A549 treated with Mapracorat at 1 μM for 4 hours (cell line): ENCODE results near the gene VAMP8. TPM values are rescaled to one million over a fixed set of nuclear protein-coding genes. Genes with fewer than 3 reads are reported as not detected.

Experiments used
- total RNA-seq: library from RNA; stranded (reverse); fragments of 200-300 nt; extraction: Qiagen RNA extraction; gene quantifications from 5 replicates; pipeline ENCODE4 v1.2.3, GENCODE V29; 2022

VAMP8 gene
- total RNA-seq: 15.7 to 19.5 TPM (median 18.1 TPM) in 5 replicates

GRCh38 chr2:85577386-85578242, at the start of gene VAMP8:
Gene VAMP8, plus strand, starts transcription at chr2:85577586. Its CDS starts 61 bp downstream, at chr2:85577647.

GRCh38 chr2:85538507-85539360, 38.7 kb upstream of the VAMP8 start, which contains the start of gene MAT2A:
Gene MAT2A, plus strand, starts transcription at chr2:85539168. Its CDS starts 120 bp downstream, at chr2:85539288.

GRCh38 chr2:85561280-85562212, 15.8 kb upstream of the VAMP8 start, which contains the start of gene GGCX:
Gene GGCX, minus strand, starts transcription at chr2:85561493. Its CDS starts 65 bp downstream, at chr2:85561428.

GRCh38 chr2:85584354-85584856, 7.0 kb downstream of the VAMP8 start, which contains the start of gene VAMP5:
Gene VAMP5, plus strand, starts transcription at chr2:85584431. Its CDS starts 60 bp downstream, at chr2:85584491.

GRCh38 chr2:85595301-85596025, 18.1 kb downstream of the VAMP8 start, which contains the start of gene RNF181:
Gene RNF181, plus strand, starts transcription at chr2:85595745. Its CDS starts 19 bp downstream, at chr2:85595764.

GRCh38 chr2:85602476-85603234, 25.3 kb downstream of the VAMP8 start, which contains the start of gene TMEM150A:
Gene TMEM150A, minus strand, starts transcription at chr2:85602698. Its CDS starts 750 bp downstream, at chr2:85601948.

GRCh38 chr2:85611705-85612587, 34.6 kb downstream of the VAMP8 start, which contains the start of gene C2orf68:
Gene C2orf68, minus strand, starts transcription at chr2:85612066. Its CDS starts 82 bp downstream, at chr2:85611984.

Other genes starting within 250 kb of the VAMP8 start
- 84.0 to 106 TPM (median 100 TPM) in 5 replicates for gene TGOLN2, start 249.6 kb upstream of the VAMP8 start, total RNA-seq
- 51.9 to 58.7 TPM (median 54.9 TPM) in 5 replicates for gene RETSAT, start 223.1 kb upstream of the VAMP8 start, total RNA-seq
- gene ELMOD3, start 222.8 kb upstream of the VAMP8 start, total RNA-seq: 9.8 to 12.7 TPM (median 11.2 TPM) in 5 replicates
- 90.1 to 120 TPM (median 107 TPM) in 5 replicates for gene CAPG, start 167.2 kb upstream of the VAMP8 start, total RNA-seq
- 0.56 to 1.8 TPM (median 0.92 TPM) in 5 replicates for gene SH2D6, start 158.9 kb upstream of the VAMP8 start, total RNA-seq
- 536 to 569 TPM (median 559 TPM) in 5 replicates for gene MAT2A, start 38.4 kb upstream of the VAMP8 start, total RNA-seq
- 34.5 to 45.3 TPM (median 44.6 TPM) in 5 replicates for gene GGCX, start 16.1 kb upstream of the VAMP8 start, total RNA-seq
- gene VAMP5, start 6.8 kb downstream of the VAMP8 start, total RNA-seq: 0.22 TPM in 1 of 5 replicates, not detected in the others
- 186 to 196 TPM (median 192 TPM) in 5 replicates for gene RNF181, start 18.2 kb downstream of the VAMP8 start, total RNA-seq
- gene TMEM150A, start 25.1 kb downstream of the VAMP8 start, total RNA-seq: 11.9 to 16.0 TPM (median 15.1 TPM) in 5 replicates
- 21.8 to 28.5 TPM (median 26.7 TPM) in 5 replicates for gene C2orf68, start 34.5 kb downstream of the VAMP8 start, total RNA-seq
- 69.7 to 72.2 TPM (median 70.4 TPM) in 5 replicates for gene USP39, start 38.6 kb downstream of the VAMP8 start, total RNA-seq
- 0.05 to 0.53 TPM (median 0.09 TPM) in 5 replicates for gene SFTPB, start 90.6 kb downstream of the VAMP8 start, total RNA-seq
- gene GNLY, start 116.8 kb downstream of the VAMP8 start, total RNA-seq: 0.23 to 0.30 TPM in 2 of 5 replicates, not detected in the others
- gene ATOH8, start 176.4 kb downstream of the VAMP8 start, total RNA-seq: 12.7 to 16.8 TPM (median 16.4 TPM) in 5 replicates